HG03066 (cell line): ENCODE measurements around the gene KRTAP4-7.
"Not testable (repeated sequence)": the region's sequence is repeated elsewhere in the genome, so short reads cannot be mapped to it uniquely, and the experiment has no call there.

ENCODE experiments used
- ATAC-seq: cut with Tn5 transposase; IDR thresholded peaks from one replicate; pipeline ENCODE4 v1.9.1; 2021; ENCODE audit warnings: low read depth; ENCODE audit not compliant: unreplicated experiment

Gene KRTAP4-7

DNA sequence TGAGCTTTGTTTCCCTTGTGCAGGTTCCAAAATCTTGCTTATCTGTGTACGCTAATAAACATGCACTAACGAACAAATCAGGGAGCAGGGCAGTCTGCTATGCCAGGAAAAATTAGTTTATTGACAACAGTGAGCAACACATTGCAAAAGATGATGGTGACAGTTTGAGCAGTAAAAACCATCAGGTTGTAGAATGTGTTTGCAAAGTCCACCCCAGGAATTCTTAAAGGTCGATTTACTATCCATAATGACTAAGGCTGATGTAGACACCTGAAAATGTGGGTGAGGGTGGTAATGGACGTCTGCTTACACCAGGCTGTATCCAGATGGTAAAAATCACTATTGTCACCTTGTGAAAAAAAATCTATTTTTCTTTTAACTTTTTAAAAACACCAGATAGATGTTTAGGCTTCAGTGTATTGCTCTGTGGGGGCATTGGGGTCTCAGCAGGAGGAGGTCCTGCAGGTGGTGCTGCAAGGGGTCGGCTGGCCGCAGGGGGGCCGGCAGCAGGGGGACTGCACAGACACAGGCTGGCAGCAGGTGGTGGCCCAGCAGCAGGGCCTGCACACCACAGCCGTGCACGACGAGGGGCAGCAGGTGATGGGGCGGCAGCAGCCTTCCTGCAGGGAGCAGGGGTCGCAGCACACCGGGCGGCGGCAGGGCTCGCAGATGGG, 18.8 kb upstream of the KRTAP4-7 start:
- not testable (repeated sequence) for ATAC-seq

DNA sequence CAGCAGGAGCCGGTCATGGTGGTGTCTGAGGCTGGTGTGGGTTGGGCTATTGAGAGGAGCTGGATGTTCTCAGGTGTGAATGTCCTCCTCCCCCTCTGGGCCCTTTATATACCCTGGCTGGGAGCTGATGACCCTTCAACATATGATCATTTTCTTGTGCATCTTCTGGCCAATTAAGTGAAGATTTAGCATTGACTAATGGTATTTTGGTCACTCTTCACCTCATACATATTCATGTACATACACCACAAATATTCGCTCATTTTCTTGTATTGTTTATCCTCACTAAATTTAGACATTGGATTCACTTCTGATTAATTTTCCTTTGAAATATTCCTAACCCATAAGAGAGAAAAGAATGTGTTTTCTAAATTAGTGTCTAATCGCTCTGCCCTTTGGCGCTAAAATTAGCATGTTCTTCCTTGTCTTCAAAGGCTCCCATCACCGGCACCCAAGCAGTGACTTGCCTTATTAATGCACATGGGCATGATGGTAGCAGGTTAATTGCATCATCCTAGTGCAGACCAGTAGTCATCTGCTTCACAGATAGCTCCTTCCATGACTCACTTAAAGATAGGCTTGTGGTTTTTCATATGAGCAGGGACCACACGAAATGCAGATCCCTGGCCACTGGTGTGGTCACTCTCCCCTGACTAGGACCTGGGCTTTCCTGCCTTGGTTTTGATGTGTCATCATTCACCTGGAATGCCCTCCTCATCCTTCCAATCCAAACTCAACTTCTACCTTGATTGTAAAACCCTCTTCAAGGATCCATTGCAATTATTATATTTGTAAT, 17.9 kb upstream of the KRTAP4-7 start, which contains the start of gene KRTAP2-4:
TSS of gene KRTAP2-4 (minus strand) at position 51 of the 796 bp plus-strand sequence. CDS start at position 17, 34 bp downstream.
- ATAC-seq = no peak

DNA sequence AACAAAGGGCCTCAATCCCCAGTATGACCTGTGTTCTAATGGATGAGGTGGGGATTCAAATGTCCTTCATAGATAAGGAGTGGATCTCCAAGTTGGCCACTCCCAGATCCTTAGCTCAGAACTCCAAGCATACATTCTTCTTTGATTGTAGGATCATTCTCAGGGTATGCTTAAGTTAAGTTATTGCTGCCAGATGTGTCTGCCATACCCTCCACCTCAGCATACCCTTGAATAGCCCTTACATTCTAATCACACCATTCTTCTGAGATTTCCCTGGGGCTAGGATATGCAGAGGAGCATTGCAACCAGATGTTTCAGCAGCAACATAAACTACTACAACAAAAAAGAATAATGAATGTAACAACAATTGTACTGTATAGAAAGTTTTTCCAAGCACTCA, 16.7 kb upstream of the KRTAP4-7 start:
- ATAC-seq = no peak

DNA sequence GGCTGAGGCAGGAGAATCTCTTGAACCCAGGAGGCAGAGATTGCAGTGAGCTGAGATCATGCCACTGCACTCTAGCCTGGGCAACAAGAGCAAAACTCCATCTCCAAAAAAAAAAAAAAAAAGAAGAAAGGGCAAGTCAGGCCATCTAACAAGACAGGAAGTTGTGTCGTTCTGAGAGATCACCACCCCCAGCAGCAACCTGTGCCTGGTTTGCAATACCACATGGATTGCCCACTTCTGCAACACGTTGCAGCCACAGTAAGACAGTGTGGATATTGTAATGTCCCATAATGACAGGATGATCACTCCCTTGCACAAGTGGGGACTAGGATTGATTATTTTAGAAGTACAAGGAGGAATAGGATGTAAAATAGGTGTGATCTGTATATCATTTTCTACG, 14.9 kb upstream of the KRTAP4-7 start:
- ATAC-seq = no peak

DNA sequence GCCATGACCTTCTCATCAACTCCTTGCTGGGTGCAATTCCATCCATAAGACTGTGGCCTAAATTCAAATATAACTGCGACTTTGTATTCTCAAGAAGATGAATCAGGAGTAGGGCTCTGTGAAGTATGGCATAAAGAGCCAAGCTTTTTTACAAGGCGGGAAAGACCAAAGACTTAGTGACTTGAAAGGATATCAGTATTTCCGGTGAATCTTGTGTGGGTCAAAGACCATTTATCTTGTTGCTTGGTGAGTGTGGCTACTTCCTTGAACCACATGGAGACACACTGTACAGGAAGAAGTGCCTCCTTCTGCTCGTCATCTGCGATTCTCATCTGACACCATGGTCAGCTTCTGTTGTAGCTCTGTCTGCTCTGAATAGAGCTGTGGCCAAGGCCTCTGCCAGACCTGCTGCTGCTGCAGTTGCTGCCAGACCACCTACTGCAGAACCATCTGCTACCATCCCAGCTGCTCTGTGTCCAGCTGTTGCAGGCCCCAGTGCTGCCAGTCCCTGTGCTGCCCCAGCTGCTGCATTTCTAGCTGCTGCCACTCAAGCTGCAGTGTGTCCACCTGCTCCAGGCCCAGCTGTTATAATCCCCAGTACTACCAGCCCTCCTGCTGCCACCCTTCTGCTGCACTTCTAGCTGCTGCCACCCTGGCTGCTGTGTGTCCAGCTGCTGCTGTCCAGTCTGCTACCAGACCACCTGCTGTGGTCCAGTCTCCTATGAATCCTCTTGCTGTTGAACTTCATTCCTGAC, 12.2 kb upstream of the KRTAP4-7 start:
- no peak for ATAC-seq

DNA sequence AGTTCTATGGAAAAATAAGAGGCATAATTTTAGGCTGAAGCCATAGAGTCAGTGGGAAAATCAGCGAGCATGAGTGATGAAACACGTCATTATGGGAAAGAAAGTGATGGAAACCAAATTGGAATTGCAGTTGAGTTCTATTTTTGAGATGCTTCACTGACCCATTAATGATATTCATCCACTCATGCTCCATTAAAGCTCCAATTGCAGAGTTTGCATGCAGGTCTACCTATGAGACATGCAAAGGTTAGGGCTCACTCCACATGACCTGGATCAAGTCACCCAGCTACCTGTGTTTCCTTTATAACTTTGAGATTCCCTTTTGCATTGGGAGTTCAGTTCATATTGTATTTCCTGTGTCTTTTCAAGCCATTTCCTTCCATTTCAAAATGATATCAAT, 10.3 kb upstream of the KRTAP4-7 start:
- no peak for ATAC-seq

DNA sequence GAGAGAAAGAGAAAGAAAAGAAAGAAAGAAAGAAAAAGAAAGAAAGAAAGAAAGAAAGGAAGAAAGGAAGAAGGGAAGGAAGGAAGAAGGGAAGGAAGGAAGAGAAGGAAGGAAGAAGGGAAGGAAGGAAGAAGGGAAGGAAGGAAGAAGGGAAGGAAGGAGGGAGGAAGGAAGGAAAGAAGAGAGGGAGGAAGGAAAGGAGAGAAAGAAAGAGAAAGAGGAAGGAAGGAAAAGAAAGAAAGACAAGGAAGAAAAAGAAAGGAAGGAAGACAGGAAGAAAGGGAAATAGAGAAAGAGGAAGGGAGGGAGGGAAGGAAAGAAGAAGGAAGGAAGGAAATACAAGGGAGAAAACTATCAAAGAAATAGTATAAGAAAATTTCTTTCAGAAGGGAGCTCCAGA, 7.2 kb upstream of the KRTAP4-7 start:
- ATAC-seq = no peak

DNA sequence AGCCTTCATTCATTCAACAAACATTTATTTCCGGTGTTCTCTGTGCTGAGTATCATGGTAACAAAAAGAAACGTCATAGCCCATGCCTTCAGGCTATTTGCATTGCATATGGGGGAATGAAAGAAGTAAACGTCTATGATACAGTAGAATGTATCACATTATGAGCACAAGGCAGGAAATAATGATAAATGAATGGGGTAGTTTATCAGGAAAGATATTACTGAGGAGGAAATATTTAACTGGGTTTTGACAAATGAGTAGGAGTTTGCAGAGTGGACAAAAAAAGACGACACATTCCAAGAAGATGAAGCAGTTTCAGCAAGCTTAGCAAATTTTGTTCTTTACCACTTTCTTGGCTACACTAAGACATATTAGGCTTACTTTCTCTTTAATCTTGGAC, 1.3 kb upstream of the KRTAP4-7 start:
- ATAC-seq = no peak

DNA sequence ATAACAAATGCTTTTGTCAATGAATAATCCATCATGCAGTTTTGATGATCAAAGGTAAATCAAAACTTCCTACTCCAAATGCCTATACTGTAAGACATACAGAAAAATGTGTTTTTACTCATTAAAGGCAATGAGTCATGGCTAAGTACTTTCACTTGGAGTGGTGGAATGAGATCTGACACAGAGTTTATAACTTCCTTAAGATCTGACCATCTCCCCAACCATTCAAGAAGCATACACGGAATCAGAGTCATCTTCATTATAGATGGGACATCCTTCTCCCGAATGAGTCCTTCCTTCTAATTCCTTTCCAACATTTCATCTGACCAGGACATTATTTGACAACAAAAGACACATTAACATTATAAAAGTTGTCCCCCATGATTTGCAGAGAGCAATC, 523 bp upstream of the KRTAP4-7 start:
- ATAC-seq = not testable (repeated sequence)

DNA sequence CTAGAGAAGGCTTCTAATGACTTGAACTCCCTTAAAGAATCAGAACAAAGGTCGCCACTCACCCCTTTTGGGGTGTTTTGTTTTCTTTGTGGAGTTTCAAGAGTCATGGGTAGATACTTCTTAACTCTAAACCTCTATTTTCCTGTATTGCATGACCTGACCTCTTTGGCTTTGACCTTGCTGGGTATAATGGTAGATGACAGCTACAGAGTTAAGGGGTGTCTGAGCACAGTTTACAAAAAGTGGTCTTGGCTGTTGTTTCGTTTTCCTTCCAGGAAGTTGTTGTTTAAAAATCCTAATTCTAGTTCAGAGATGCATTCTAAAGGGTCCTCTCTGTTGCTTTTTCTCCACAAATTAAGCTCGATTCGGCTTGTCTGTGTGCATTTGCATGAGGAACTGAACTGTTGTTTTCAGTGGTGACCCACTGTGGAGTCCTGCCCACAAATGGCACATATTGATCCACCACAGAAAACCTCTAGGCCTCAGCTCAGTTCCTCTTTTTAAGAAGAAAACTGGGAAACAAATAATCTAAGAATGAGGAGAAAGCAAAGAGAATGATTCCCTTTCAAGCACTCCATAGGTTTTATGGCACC, 4.9 kb downstream of the KRTAP4-7 start:
- ATAC-seq = not testable (repeated sequence)

DNA sequence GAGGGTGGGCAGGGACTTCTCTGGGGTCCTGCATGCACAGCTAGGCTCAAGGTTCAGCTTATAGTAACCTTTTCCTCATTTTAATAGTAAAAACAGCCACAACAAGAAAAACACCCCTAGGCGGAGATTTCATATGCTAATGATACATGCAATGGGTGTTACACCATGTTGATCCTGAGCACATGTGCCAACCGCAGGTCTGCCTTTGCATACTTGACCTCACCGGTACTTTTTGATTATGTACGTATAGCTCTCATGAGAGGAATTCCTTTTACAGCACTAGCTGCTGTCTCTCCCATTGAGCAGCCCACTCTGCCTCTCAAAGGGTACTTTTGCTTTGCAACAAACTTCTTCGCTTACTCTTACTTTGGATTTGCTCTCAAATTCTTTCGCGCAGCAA, 12.1 kb downstream of the KRTAP4-7 start:
- ATAC-seq = no peak

DNA sequence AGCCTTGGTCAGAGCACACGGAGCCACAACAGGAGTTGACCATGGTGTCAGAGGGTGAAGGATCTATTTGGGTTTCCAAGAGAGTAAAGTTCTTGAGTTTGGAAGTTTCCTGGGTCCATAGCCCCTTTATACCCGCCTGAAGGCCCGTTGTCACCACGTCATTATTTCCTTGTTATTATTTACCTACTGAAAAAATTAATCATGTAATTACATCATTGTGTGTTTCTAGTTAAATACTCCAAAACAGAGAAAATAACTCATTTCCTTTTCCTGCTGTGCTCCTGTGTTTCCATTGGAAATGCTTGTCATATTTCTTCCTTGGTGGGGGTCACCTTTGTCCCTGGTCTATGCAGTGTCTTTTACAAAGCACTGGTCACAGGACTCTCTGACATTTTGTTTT, 14.1 kb downstream of the KRTAP4-7 start, which contains the start of gene KRTAP4-8:
TSS of gene KRTAP4-8 (minus strand) at position 101 of the 400 bp plus-strand sequence. CDS start at position 43, 58 bp downstream.
- no peak for ATAC-seq

DNA sequence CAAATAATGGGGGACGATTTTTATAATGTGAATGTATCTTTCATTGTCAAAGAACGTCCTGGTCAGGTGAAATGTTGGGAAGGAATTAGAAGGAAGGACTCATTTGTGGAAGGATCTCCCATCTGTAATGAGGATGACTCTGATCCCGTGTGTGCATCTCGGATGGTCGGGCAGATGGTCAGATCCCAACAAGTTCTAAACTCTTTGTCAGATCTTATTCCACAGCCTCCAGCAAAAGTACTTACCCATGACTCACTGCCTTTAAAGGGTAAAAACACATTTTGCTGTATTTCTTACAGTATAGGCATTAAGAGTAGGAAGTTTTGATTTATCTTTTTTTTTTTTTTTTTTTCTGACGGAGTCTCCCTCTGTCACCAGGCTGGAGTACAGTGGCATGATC, 14.5 kb downstream of the KRTAP4-7 start:
- ATAC-seq = no peak

DNA sequence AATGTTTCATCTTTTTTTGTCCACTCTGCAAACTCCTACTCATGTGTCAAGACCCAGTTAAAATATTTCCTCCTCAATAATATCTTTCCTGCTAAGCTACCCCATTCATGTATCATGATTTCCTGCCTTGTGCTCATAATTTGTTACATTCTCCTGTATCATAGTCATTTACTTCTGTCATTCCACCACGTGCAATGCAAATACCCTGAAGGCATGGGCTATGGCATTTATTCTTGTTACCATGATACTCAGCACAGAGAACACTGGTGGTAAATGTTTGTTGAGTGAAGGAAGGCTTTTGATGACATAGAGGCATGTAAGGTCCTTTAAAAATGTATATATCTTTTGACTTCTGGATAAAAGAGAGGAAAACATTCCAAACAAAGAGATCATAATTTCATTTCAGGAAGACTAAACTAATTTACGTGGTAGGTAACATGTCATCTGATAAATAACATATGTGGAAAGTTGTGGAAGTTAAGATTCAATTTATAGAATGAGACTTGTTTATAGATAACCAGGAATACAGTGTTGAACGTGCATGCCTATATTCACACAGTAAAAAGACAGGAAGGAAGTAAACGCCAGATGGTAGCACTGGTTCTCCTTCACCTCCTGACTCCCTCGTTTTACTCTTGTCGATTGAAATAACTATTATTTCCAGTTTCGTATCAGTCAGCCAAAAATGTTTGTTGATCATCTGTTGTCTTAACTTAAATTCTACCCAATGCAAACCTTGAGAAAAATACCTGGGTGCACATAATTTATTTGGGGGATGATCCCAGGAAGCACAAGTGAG, 15.9 kb downstream of the KRTAP4-7 start:
- ATAC-seq = not testable (repeated sequence)

DNA sequence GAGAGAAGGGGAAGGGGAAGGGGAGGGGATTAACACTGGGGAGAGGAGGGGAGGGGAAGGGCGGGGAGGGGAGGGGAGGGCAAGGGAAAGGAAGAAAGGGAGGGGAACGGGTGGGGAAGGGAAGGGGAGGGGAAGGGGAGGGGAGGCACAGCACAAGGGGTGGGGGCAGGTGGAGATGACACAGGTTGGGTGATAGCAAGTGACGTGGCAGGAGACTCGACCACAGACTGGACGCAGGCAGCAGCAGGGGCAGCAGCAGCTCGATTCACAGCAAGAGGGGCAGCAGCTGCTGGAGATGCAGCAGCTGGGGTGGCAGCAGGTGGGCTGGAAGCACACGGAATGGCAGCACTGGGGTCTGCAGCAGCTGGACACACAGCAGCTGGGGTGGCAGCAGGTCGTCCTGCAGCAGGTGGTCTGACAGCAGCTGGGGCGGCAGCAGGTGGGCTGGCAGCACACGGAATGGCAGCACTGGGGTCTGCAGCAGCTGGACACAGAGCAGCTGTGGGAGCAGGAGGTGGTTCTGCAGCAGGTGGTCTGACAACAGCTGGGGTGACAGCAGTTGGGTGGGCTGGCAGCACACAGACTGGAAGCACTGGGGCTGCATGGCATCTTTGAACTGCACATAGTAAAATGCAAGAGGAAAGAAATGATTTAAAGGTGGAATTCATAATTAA, 17.8 kb downstream of the KRTAP4-7 start, which contains the start of gene KRTAP4-16:
TSS of gene KRTAP4-16 (minus strand) at position 624 of the 674 bp plus-strand sequence. CDS start at position 624, 0 bp downstream.
- no peak for ATAC-seq

DNA sequence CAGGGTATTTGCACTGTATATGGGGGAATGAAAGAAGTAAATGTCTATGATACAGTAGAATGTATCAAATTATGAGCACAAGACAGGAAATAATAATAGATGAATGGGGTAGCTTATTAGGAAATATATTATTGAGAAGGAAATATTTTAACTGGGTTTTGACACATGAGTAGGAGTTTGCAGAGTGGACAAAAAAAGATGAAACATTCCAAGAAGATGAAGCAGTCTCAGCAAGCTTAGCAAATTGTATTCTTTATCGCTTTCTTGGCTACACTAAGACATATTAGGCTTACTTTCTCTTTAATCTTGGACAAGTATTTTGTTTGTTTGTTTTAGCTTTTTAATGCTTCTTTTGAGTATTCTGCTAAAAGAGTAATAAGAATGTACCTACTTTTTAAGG, 19.9 kb downstream of the KRTAP4-7 start:
- no peak for ATAC-seq

DNA sequence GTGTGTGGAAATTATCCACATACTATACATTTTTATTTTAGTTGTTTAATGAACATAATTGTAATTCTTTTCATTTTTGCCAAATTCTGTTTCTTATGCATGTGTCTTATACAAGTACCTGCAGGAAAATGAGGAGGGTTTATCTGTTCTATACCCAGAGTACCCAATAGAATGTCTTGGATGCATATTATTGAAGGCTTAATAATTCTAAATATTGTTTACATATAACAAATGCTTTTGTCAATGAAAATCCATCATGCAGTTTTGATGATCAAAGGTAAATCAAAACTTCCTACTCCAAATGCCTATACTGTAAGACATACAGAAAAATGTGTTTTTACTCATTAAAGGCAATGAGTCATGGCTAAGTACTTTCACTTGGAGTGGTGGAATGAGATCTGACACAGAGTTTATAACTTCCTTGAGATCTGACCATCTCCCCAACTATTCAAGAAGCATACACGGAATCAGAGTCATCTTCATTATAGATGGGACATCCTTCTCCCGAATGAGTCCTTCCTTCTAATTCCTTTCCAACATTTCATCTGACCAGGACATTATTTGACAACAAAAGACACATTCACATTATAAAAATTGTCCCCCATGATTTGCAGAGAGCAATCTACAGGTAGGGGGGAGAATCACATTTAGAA, 20.6 kb downstream of the KRTAP4-7 start:
- ATAC-seq = not testable (repeated sequence)

DNA sequence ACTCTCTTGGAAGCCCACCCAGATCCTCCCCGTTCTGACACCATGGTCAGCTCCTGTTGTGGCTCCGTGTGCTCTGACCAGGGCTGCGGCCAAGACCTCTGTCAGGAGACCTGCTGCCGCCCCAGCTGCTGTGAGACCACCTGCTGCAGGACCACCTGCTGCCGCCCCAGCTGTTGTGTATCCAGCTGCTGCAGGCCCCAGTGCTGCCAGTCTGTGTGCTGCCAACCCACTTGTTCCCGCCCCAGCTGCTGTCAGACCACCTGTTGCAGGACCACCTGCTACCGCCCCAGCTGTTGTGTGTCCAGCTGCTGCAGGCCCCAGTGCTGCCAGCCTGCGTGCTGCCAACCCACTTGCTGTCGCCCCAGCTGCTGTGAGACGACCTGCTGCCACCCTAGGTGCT, 21.4 kb downstream of the KRTAP4-7 start, which contains the start of gene KRTAP4-9:
TSS of gene KRTAP4-9 (plus strand) at position 43 of the 400 bp plus-strand sequence. CDS start at position 43, 0 bp downstream.
- ATAC-seq = not testable (repeated sequence)
